Fibroblast of mammary gland (primary cell): ENCODE measurements around the gene PAQR7.

ENCODE experiments used
- DNase-seq: peaks from one replicate; pipeline ENCODE4 v3.0.0-alpha.2; 2010; ENCODE audit warnings: low read depth
- H3K4me3 ChIP-seq: 2 replicates; pipeline ENCODE4 v1.5.1; 2011; ENCODE audit warnings: low read depth, mild to moderate bottlenecking, low read length, moderate library complexity; ENCODE audit not compliant: control insufficient read depth
- CTCF ChIP-seq: conservative IDR thresholded peaks from 2 replicates; pipeline ENCODE4 v1.5.1; 2011; ENCODE audit warnings: low read depth, low read length, inconsistent platforms; ENCODE audit not compliant: control insufficient read depth, insufficient read depth

Gene PAQR7

GRCh38 chr1:25871086-25871703 lies 4.3 kb downstream of the PAQR7 start:
- DNase-seq: no peak
- TF ChIP-seq CTCF: no peak
- H3K4me3 ChIP-seq: no peak overlapping the region

- no peak for TF ChIP-seq CTCF
- no peak for DNase-seq
- no peak overlapping the region for H3K4me3 ChIP-seq
These were observed 4.9 kb downstream of the PAQR7 start for GRCh38 chr1:25870614-25871013.

- no peak overlapping the region for H3K4me3 ChIP-seq
- TF ChIP-seq CTCF: no peak
- no peak for DNase-seq
These were observed 5.5 kb downstream of the PAQR7 start for GRCh38 chr1:25869909-25870606.

- DNase-seq: no peak
- TF ChIP-seq CTCF: no peak
- H3K4me3 ChIP-seq: no peak overlapping the region
These were observed 8.1 kb downstream of the PAQR7 start for GRCh38 chr1:25867210-25867991.

- no peak for TF ChIP-seq CTCF
- DNase-seq: no peak
- no peak overlapping the region for H3K4me3 ChIP-seq
These were observed 9.2 kb downstream of the PAQR7 start for GRCh38 chr1:25866288-25866687.

- H3K4me3 ChIP-seq: no peak overlapping the region
- TF ChIP-seq CTCF: no peak
- DNase-seq: no peak
These were observed 11.1 kb downstream of the PAQR7 start for GRCh38 chr1:25864434-25864833.
